DND-41 (cell line): ENCODE data around the gene BOD1.

ENCODE experiments used
- EZH2 ChIP-seq: IDR thresholded peaks from 3 replicates; pipeline ENCODE4 v1.6.1; 2012; ENCODE audit warnings: borderline replicate concordance, low read depth, mild to moderate bottlenecking, moderate library complexity, low read length, inconsistent platforms; ENCODE audit not compliant: severe bottlenecking
- TF ChIP-seq, protein P1 (sequence below): IDR thresholded peaks from 2 replicates; pipeline ENCODE4 v1.5.1; 2012; ENCODE audit warnings: borderline replicate concordance, low read length, moderate library complexity, mild to moderate bottlenecking; ENCODE audit not compliant: poor library complexity, severe bottlenecking; ENCODE audit errors: extremely low read depth

DNA sequence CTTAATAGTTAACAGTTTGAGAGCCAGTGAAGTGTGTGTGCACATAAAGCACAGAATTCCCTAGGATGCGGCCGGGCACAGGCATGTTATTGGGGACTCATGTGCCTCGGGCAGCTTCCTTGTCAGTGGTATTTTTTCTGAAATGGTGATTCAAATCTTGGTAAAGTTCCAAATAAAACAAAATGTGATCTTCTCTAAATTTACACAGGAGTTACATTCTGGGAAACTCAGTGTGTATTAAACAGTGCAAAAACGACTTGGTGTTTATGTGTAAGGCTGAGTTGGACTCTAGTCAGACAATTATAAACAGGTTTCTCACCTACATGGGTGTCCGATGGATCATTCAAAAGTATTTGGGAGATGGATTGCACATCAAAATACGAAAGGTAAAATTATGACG, 48.9 kb downstream of the BOD1 start:
- TF ChIP-seq, protein P1, sequence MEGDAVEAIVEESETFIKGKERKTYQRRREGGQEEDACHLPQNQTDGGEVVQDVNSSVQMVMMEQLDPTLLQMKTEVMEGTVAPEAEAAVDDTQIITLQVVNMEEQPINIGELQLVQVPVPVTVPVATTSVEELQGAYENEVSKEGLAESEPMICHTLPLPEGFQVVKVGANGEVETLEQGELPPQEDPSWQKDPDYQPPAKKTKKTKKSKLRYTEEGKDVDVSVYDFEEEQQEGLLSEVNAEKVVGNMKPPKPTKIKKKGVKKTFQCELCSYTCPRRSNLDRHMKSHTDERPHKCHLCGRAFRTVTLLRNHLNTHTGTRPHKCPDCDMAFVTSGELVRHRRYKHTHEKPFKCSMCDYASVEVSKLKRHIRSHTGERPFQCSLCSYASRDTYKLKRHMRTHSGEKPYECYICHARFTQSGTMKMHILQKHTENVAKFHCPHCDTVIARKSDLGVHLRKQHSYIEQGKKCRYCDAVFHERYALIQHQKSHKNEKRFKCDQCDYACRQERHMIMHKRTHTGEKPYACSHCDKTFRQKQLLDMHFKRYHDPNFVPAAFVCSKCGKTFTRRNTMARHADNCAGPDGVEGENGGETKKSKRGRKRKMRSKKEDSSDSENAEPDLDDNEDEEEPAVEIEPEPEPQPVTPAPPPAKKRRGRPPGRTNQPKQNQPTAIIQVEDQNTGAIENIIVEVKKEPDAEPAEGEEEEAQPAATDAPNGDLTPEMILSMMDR: no peak
- no peak for TF ChIP-seq EZH2
